Fibroblast of lung (primary cell): ENCODE results near the gene RGS1.

Experiments used
- CTCF ChIP-seq, 2 donors: IDR thresholded peaks in 1 of 2; conservative IDR thresholded peaks in 1 of 2; 1 replicate in 1 of 2; 2 replicates in 1 of 2; pipeline ENCODE4 v1.5.1; 2011 to 2012; ENCODE audit warnings: low read length in 2 of 2, control low read depth in 1 of 2, inconsistent platforms in 1 of 2, low read depth in 1 of 2, mild to moderate bottlenecking in 1 of 2
- EZH2 ChIP-seq: IDR thresholded peaks from 2 replicates; pipeline ENCODE4 v1.5.1; 2012; ENCODE audit warnings: low read length, control low read depth, mild to moderate bottlenecking; ENCODE audit errors: missing control alignments

DNA sequence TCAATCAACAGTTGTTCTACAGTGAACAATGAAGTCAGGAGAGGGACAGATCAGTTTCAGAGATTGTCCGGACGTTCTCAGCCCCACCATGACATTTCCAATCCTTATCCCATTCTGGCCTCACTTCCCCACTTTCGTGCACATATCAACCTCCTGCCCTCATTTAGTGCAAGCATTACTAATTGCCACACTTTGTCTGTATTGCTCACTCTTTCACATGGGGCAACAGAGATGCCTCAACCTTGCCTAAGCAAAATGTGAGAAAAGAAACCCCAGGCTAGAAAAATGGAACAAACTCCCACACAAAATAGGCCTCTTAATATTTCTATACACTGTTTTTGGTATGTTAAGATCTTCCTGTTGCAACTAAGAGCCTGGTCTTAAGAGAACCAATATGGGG lies 8.9 kb upstream of the RGS1 start:
- TF ChIP-seq EZH2 (no peak), CTCF (conservative IDR thresholded peaks at IDR 0.05 in 1 of 2, IDR thresholded peaks at IDR 0.05 in 1 of 2; ENCODE audit: low read depth in 1 of 2, low read length in 2 of 2) (no peak)
